Measurements from ENCODE around the gene FAR2.

- TF ChIP-seq POLR2A (IDR thresholded peaks at IDR 0.05; ENCODE audit: low read depth, low read length) (no peak), POLR2AphosphoS5 (IDR thresholded peaks at IDR 0.05; ENCODE audit: insufficient read depth, low read depth, low read length) (no peak), JUN (IDR thresholded peaks at IDR 0.05; ENCODE audit: borderline replicate concordance, insufficient read depth, insufficient read length, low read depth) (no peak), CTCF (IDR thresholded peaks at IDR 0.05; ENCODE audit: extremely low read depth in 1 of 2, insufficient read depth in 1 of 2, low read depth in 1 of 2, low read length in 2 of 2) (no peak)
These were observed 225.8 kb downstream of the FAR2 start for GRCh38 chr12:29374913-29375312.

Measured in endothelial cell of umbilical vein (primary cell).